Esophagus squamous epithelium (tissue), 5 donors: ENCODE data around the gene FAM3D. TPM values are rescaled to one million over a fixed set of nuclear protein-coding genes. Genes with fewer than 3 reads are reported as not detected.

ENCODE experiments used
- DNase-seq: peaks from one replicate; lab custom pipeline; 2025; lab: John Stamatoyannopoulos, UW
- H3K27ac ChIP-seq, 4 donors: fragments of 200-600 bp; sonication (generic); one replicate each; pipeline ENCODE4 v1.5.1; 2016 to 2019; ENCODE audit warnings: mild to moderate bottlenecking in 1 of 4
- H3K27me3 ChIP-seq, 4 donors: fragments of 200-600 bp; sonication (generic); 1 replicate in 3 of 4; 2 replicates in 1 of 4; pipeline versions ENCODE4 v1.5.1 to v1.6.0; 2017 to 2021; ENCODE audit warnings: antibody characterized with exemption in 1 of 4
- H3K36me3 ChIP-seq, 3 donors: fragments of 200-600 bp; sonication (generic); one replicate each; pipeline ENCODE4 v1.5.1; 2016 to 2019
- H3K4me1 ChIP-seq, 3 donors: fragments of 200-600 bp; sonication (generic); one replicate each; pipeline ENCODE4 v1.5.1; 2017 to 2019
- H3K4me3 ChIP-seq, 4 donors: fragments of 200-600 bp; sonication (generic); 1 replicate in 3 of 4; 2 replicates in 1 of 4; pipeline ENCODE4 v1.5.1; 2016 to 2019; ENCODE audit warnings: mild to moderate bottlenecking in 2 of 4, moderate library complexity in 1 of 4
- H3K9me3 ChIP-seq, 3 donors: fragments of 200-600 bp; sonication (generic); one replicate each; pipeline ENCODE4 v1.5.1; 2016 to 2019
- POLR2A ChIP-seq, 4 donors: fragments of 450-650 bp; IDR thresholded peaks; one replicate each; pipeline ENCODE4 v1.6.1; 2017; ENCODE audit warnings: antibody characterized with exemption in 4 of 4, mild to moderate bottlenecking in 4 of 4, moderate library complexity in 3 of 4
- WGBS, 2 donors: methylation state at CpG; one replicate each; pipeline ENCODE4 v1.1.5; 2018; 5-methylcytosine and 5-hydroxymethylcytosine counted together
- intact Hi-C: fragments of 100-400 bp; cut with DNase I; formaldehyde crosslinking; loops from one replicate; pipeline ENCODE4 v1.15.0; 2022
- total RNA-seq, 4 donors: library from RNA; depleted of rRNA; stranded (reverse); fragments of >200 nt; gene quantifications; one replicate each; pipeline ENCODE4 v1.1.0, GENCODE V29; 2016
- TF ChIP-seq, protein P1 (sequence below), 6 experiments: fragments of 450-650 bp in 4 of 6; fragments of 200-600 bp in 2 of 6; sonication (generic) in 2 of 6; IDR thresholded peaks; one replicate each; pipeline ENCODE4 v1.5.1; 2016 to 2019; ENCODE audit warnings: antibody characterized with exemption in 6 of 6, mild to moderate bottlenecking in 4 of 6, moderate library complexity in 4 of 6
- donor health status: DM: yes; HTN: yes; CAD: no.

The FAM3D gene
- total RNA-seq, 4 donors from 2014 or later: 84.3 to 214 (median 128) TPM

DNA sequence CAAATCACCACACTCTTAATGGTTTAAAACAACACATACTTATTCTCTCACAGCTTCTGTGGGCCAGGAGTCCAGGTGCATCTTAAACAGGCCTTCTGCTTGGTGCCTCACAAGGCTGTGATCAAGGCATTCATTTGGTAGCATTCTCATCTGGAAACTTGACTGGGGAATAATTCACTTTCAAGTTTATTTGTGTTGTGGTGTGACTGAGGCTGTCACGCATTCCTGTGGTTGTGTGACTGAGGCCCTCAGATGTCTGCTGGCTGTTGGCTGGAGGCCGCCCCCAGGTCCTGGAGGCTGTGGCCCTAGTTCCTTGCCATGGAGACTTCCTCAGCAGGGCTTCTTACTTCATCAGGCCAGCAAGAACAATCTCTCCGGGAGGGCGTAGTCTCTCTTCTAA is 16.9 kb upstream of the FAM3D start:
- Histone ChIP-seq H3K27me3 (peaks cover 0 to 4% (median 0%) of the 10 kb centered on the region in 4 donors), H3K9me3 (no peaks in the 10 kb centered on the region), H3K4me3 (no peak overlapping the region), H3K36me3 (no peaks in the 10 kb centered on the region), H3K4me1 (no peaks in the 10 kb centered on the region), H3K27ac (no peak overlapping the region)
- WGBS, 2 donors: 80 to 85% methylated on average over 2 to 4 of the region's 4 CpGs
- intact Hi-C loops: no loop called here
- DNase-seq: no peak
- TF ChIP-seq, protein P1, sequence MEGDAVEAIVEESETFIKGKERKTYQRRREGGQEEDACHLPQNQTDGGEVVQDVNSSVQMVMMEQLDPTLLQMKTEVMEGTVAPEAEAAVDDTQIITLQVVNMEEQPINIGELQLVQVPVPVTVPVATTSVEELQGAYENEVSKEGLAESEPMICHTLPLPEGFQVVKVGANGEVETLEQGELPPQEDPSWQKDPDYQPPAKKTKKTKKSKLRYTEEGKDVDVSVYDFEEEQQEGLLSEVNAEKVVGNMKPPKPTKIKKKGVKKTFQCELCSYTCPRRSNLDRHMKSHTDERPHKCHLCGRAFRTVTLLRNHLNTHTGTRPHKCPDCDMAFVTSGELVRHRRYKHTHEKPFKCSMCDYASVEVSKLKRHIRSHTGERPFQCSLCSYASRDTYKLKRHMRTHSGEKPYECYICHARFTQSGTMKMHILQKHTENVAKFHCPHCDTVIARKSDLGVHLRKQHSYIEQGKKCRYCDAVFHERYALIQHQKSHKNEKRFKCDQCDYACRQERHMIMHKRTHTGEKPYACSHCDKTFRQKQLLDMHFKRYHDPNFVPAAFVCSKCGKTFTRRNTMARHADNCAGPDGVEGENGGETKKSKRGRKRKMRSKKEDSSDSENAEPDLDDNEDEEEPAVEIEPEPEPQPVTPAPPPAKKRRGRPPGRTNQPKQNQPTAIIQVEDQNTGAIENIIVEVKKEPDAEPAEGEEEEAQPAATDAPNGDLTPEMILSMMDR (IDR thresholded peaks at IDR 0.05): no peak
- no peak for TF ChIP-seq POLR2A (IDR thresholded peaks at IDR 0.05)

DNA sequence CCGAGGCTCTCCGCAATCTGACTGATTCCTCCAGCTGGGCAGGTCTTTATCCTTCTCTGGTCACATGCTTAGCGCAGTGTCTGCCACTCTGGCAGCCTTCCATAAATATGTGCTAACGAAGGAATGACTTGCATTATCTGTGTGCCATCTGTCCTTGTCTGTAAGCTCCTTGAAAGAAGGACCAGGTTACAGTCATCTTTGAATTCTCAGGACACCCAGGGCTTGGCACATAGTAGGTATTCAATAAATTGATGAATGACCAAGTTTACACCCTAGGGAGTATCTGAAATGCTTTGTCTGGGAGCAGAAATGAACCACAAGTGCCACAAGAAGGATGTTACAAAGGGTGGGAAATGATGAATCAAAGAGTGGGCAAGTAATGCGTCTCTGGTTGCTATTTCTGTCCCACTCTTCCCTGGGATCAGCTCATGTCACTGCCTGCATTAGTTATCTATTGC is 16.5 kb upstream of the FAM3D start:
- H3K4me3 ChIP-seq: no peak overlapping the region
- H3K27ac ChIP-seq: no peak overlapping the region
- 77 to 78% methylated on average over 5 of the region's 5 CpGs for WGBS, 2 donors
- no peaks in the 10 kb centered on the region for H3K4me1 ChIP-seq
- intact Hi-C loops: no loop called here
- no peak for TF ChIP-seq POLR2A (IDR thresholded peaks at IDR 0.05)
- TF ChIP-seq, protein P1 (IDR thresholded peaks at IDR 0.05): no peak
- no peaks in the 10 kb centered on the region for H3K36me3 ChIP-seq
- no peaks in the 10 kb centered on the region for H3K9me3 ChIP-seq
- H3K27me3 ChIP-seq: peaks cover 0 to 8% (median 0%) of the 10 kb centered on the region in 4 donors
- DNase-seq: no peak

DNA sequence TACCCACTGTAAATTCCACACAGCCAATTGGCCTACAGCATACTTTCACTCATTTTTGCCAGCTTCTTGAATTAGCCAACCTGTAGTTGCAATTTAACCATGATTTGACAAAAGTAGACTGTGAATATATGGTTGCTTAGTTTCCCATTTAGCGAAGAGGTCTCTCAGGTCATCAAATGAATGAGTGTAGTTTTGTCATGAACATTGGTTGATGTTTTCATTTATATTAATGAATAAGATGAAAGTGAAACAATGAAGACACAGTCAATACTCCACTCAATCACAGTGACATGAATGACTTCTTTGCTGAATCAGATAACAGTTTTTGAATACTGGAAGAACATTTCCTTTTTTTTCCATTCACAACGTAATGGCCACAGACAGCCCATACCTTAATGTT is 15.3 kb upstream of the FAM3D start:
- H3K27ac ChIP-seq: no peak overlapping the region
- WGBS, 2 donors: 58 to 66% methylated on average over 2 of the region's 2 CpGs

DNA sequence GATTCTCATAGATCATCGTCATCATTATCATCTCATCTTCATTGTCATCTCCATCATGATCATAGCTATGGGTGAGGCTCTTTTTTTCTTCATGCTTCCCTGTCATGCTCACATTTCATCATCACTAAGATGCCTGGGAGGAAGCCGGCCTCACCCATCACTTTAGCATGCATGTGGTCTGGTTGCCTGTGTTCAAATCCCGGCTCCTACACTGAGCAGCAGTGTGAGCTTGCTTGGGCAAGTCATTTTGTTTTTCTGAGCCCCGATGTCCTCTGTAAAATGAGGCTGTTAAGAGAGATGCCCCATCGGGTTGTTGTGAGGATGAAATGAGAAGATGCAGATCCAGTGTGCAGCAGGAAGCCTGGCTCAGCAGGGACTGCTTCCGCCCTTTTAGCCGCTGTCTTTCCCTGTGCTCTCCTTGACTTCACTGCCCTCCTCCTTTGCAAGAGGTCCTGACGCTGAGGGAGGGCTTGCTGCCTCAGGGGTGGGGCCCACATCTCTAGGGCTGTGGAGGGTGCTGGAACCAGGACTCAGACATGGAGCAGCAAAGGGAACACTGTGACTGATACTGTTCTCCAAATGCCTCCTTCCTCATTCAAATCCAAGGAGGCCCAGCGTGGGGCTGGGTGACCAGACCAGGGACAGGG is 14.4 kb upstream of the FAM3D start:
- TF ChIP-seq, protein P1 (IDR thresholded peaks at IDR 0.05): no peak
- TF ChIP-seq POLR2A (IDR thresholded peaks at IDR 0.05): no peak
- intact Hi-C loops: no loop called here
- H3K4me3 ChIP-seq: no peak overlapping the region
- 78 to 83% methylated on average over 6 to 8 of the region's 9 CpGs for WGBS, 2 donors
- no peaks in the 10 kb centered on the region for H3K4me1 ChIP-seq
- DNase-seq: no peak
- peaks cover 0 to 13% (median 0%) of the 10 kb centered on the region in 4 donors for H3K27me3 ChIP-seq
- no peaks in the 10 kb centered on the region for H3K36me3 ChIP-seq
- H3K9me3 ChIP-seq: no peaks in the 10 kb centered on the region
- no peak overlapping the region for H3K27ac ChIP-seq

More for the DNA sequence above, 15.3 kb upstream of the FAM3D start:
- no peak for DNase-seq
- H3K4me3 ChIP-seq: no peak overlapping the region
- intact Hi-C loops: no loop called here
- no peaks in the 10 kb centered on the region for H3K36me3 ChIP-seq
- no peaks in the 10 kb centered on the region for H3K4me1 ChIP-seq
- TF ChIP-seq, protein P1 (IDR thresholded peaks at IDR 0.05): no peak
- TF ChIP-seq POLR2A (IDR thresholded peaks at IDR 0.05): no peak
- peaks cover 0 to 13% (median 0%) of the 10 kb centered on the region in 4 donors for H3K27me3 ChIP-seq
- no peaks in the 10 kb centered on the region for H3K9me3 ChIP-seq

DNA sequence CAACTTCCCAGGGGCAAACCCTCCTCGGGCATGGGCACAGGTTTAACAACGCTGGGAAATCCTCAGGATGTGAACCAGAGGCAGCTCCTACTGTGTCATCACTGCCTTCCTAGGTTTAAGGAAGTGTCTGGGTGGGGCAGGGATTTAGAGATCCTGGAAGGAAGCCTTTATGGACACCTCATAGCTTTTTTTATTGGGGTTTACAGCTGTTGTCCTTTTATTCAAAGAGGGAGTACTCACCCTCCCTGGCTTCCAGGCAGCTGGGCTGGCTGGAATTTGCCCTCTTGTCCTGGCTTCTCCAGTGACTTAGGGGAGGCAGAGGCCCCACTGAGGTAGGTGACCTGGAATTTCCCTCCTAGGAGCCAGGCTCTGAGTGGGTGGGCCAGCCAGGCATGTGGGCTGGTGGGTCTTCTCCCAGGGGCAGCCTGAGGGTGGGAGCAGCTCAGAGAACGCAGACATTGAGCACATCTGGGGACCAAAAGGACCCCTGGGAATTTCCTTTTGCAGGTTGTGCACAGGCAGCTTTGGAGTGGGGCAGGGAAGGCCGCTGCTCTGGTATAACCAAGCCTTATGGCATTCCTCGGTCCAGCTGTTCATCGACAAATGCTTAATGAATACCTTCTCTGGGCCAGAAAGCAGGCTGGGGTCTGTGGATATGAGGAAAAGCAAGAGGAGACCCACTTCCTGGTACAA is 13.5 kb upstream of the FAM3D start:
- intact Hi-C loops: no loop called here
- no peak for DNase-seq
- H3K4me1 ChIP-seq: no peaks in the 10 kb centered on the region
- TF ChIP-seq, protein P1 (IDR thresholded peaks at IDR 0.05): no peak
- TF ChIP-seq POLR2A (IDR thresholded peaks at IDR 0.05): no peak
- H3K4me3 ChIP-seq: no peak overlapping the region
- WGBS, 2 donors: 95% methylated on average over 3 of the region's 6 CpGs; no CpG with 5 or more reads in 1 of the 2 donors
- no peaks in the 10 kb centered on the region for H3K9me3 ChIP-seq
- H3K36me3 ChIP-seq: no peaks in the 10 kb centered on the region
- H3K27me3 ChIP-seq: peaks cover 0 to 13% (median 0%) of the 10 kb centered on the region in 4 donors
- H3K27ac ChIP-seq: peak overlapping the region in 1 of 4 donors; percentile 28
